GM12874 (cell line): ENCODE data around the gene MYT1.

Source experiments
- CTCF ChIP-seq: IDR thresholded peaks from 2 replicates; pipeline ENCODE4 v1.5.1; 2011; ENCODE audit warnings: low read depth, mild to moderate bottlenecking, control low read depth, low read length, moderate library complexity; ENCODE audit not compliant: insufficient read depth

Gene MYT1

DNA sequence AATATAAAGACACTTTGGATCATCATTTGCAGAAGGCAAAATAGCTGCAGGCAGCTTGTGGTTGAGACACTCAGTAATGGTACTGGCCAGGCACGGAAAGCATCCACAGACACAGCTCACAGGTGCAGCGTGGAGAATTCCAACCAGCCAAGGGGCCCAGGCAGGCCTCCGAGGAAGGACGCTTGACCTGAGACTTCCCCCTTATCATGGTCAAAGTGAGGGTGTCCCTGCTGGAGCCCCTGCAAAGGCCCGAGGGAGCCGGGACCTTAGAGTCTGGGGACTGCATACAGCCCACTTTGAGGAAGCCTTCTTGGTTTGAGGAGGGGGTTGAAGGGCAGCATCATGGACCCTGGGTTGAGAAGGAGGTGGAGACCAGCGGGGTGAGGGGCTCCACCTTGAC is 15.1 kb upstream of the MYT1 start:
- no peak for TF ChIP-seq CTCF

DNA sequence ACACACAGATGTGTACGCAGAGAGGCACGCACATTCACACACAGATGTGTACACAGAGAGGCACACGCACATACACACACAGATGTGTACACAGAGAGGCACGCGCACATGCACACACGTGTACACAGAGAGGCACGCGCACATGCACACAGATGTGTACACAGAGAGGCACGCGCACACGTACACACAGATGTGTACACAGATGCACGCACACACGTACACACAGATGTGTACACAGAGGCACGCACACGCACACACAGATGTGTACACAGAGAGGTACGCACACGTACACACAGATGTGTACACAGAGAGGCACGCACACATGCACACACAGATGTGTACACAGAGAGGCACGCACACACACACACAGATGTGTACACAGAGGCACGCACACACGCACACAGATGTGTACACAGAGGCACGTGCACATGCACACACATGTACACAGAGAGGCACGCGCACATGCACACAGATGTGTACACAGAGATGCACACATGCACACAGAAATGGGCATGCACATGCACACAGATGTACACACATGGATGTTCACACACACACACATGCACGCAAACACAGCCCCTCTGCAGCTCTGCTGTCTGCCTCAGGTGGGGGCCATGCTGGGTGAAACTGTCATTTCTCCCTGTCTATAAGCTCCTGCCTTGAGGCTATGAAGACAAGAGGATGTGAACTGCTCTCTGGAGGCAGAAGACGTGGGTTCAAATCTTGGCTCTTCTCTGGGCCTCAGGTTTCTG is 14.3 kb upstream of the MYT1 start:
- no peak for TF ChIP-seq CTCF

DNA sequence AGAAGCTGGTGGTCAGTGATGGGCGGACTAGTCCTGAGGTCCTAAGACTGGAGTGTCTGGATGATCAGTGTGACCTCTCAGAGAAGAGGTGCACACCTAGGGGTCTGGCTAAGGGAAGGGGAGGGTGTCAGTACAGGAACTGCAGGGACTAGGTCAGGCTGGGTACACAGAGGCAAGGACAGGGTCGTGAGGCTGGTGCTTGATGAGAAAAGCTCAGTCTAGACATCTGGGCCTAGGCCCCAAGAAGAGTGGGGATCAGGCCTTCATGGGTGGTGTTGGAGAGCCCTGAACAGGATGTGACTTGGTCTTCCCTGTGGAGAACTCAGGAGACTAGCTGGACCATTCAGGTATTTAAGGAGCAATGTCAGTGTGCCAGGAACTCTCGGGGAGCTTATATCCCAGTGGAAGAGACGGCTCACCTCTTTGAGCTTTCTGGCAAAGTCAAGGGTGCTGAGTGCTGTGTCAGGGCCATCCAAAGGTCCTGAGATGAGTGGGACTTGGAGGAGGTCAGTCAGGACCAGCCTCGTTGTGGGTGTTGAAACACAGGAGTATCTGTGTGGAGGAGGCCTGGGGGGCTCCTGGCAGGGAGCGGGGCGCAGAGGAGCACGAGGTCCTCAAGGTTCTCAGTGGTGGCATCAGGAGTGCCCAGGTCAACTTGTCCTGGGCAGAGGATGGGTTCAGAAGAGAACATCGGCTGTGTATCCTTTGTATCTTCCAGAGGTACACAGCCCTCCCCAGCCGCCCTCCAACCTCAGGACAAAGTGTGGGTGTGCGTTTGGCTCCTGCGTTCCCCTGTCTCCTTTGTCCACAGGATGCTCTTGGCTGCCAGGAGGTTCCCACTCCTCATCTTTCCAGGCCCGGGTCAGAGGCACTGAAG is 13.3 kb upstream of the MYT1 start:
- no peak for TF ChIP-seq CTCF

DNA sequence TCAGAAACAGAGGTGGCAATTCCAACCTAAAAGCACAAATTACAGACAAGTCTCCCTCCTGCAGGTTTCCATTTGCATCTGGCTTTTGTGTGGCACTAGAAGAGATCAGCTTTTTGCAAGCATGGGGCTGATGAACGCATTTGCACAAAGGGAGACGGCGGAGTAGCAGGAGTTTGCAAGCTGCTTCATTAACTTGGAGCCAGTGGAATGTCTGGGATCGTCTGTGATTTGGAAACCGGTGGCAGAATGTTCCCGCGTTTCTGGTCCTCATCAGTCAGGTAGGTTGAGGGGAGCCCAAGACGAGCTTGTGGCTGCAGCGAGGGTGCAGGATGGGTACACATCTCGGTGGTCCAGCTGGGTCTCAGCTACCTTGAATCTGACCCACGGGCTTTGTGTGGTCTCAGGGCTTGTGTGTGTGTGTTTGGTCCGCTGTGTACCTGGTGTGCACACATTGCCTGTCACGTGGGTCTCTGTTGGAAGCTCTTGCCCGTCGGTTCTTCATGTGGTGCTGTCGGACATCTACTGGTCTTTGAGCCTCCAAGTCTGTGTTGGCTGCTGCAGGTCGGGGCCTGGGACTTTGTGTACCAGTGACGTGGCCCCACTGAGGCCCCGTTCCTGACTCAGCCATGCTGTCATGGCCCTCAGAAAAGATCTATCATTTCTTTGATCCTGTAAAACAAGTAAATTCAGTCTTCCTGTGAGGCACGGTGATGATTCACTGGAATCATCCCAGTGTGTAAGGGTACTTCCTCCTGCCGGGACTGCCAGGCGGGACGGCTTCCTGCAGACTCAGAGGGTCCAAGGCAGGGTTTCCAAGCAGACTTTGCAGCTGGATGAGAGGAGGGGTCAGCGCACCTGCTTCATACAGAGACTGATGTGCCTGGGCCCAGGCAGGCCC is 12.4 kb upstream of the MYT1 start:
- TF ChIP-seq CTCF, result no peak

DNA sequence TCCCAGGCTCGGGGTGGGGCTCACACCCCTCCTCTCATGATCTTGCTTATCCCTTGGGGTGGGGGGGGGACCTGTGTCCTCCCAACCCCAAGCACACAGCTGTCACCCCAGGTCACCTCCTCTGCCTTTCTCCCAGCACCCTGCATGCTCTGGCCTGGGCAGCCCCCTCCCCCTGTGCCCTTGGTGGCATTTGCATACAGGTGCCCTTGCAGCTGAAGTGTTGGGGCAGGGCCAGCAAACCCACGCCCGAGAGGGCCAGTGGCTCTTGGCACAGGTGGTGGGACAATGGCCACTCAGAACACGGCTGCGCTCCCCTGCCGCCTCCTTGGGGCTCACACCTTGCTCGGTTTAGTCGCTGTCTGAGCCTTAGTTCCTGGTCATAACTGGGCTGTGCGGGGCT is 11.3 kb upstream of the MYT1 start:
- no peak for TF ChIP-seq CTCF

GRCh38 chr20:64153410-64153809 is 10.8 kb upstream of the MYT1 start:
- no peak for TF ChIP-seq CTCF

DNA sequence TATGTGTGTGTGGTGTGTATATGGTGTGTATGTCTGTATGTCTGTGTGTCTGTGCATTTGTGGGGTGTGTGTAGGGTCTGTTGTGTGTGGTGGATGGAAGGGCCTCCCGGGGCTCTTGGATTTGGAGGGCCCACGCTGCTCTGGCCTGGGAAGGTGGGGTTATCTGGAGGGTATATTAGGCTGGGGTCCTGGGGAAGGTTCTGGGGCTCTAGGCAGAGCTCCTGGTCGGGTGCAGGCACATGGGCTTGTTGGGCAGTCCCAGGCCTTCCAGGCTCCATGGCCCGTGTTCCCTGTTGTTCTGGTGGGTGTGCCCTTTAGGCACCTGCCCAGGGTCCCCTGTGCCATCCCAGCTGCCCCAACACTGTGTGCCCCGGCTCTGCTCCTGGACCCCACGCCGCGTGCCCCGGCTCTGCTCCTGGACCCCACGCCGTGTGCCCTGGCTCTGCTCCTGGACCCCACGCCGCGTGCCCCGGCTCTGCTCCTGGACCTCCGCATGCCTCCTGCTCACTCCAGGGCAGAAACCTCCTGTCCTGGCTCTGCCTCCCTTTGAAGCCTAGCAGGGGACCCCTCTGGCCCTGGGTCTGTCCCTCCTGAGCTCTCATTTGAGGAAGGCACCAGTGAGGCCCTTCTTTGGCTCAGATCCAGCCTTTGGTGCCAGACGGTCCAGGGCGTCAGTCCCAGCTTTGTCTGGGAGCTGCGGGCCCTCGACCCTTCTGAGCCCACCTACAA is 10.2 kb upstream of the MYT1 start:
- TF ChIP-seq CTCF, result no peak
